Stomach (tissue), 4 donors: Measurements from ENCODE around the gene RAPH1.

Source experiments
- CTCF ChIP-seq, 7 experiments: fragments of 450-650 bp in 4 of 7; fragments of 200-600 bp in 3 of 7; sonication (generic) in 3 of 7; IDR thresholded peaks; one replicate each; pipeline ENCODE4 v1.5.1; 2016 to 2019; ENCODE audit warnings: antibody characterized with exemption in 7 of 7, control low read depth in 2 of 7, mild to moderate bottlenecking in 1 of 7
- EP300 ChIP-seq: sonication (generic); formaldehyde crosslinking; IDR thresholded peaks from one replicate; pipeline ENCODE4 v1.6.1; 2017; ENCODE audit warnings: antibody characterized with exemption
- POLR2A ChIP-seq, 4 donors: fragments of 450-650 bp; IDR thresholded peaks; one replicate each; pipeline ENCODE4 v1.6.1; 2016; ENCODE audit warnings: antibody characterized with exemption in 4 of 4, control low read depth in 2 of 4, mild to moderate bottlenecking in 1 of 4, moderate library complexity in 1 of 4
- POLR2AphosphoS5 ChIP-seq, 3 donors: sonication (generic); formaldehyde crosslinking; IDR thresholded peaks; one replicate each; pipeline ENCODE4 v1.6.1; 2016; ENCODE audit warnings: antibody characterized with exemption in 3 of 3

DNA sequence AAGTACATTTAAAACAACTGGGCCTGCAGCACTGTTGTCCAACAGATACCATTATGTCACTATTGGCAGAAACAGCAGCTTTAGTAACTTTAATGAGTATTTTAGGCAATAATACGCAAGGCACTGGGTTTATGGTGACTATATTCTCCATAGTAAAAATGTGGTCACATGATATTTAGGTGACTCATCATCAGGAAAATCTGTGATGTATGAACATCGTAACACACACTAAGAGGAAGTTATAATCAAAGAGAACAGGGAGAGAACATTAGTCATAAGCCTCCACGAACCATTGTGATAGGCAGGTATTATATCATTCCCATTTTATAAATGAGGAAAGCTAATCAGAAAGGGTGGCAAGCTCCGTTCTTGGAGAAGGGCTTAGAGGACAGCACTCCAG, 36.9 kb downstream of the RAPH1 start:
- TF ChIP-seq CTCF (IDR thresholded peaks at IDR 0.05) (no peak), POLR2A (IDR thresholded peaks at IDR 0.05) (no peak), EP300 (no peak), POLR2AphosphoS5 (IDR thresholded peaks at IDR 0.05) (peak in 1 of 3 donors; percentile 33)
